K562 (cell line): ENCODE results near the gene MYG1. TPM values are rescaled to one million over a fixed set of nuclear protein-coding genes. Genes with fewer than 3 reads are reported as not detected.

Source experiments
- ARID4B ChIP-seq: sonication (generic); formaldehyde crosslinking; IDR thresholded peaks from 2 replicates; pipeline ENCODE4 v1.8.0; 2022; ENCODE audit warnings: mild to moderate bottlenecking, missing genetic modification reagents
- E2F5 ChIP-seq: sonication (generic); formaldehyde crosslinking; IDR thresholded peaks from 2 replicates; pipeline ENCODE4 v1.8.0; 2022; ENCODE audit warnings: mild to moderate bottlenecking, missing genetic modification reagents
- EGR1 ChIP-seq: fragments of 450-650 bp; conservative IDR thresholded peaks from 2 replicates; pipeline ENCODE4 v1.6.1; 2017; ENCODE audit warnings: mild to moderate bottlenecking
- SIN3A ChIP-seq, 2 experiments: fragments of 150-350 bp in 1 of 2; IDR thresholded peaks; 2 replicates each; pipeline ENCODE4 v1.6.1; 2011 to 2016; ENCODE audit warnings: borderline replicate concordance in 2 of 2, low read depth in 2 of 2, low read length in 2 of 2, mild to moderate bottlenecking in 2 of 2, moderate library complexity in 2 of 2; ENCODE audit not compliant: control insufficient read depth in 1 of 2
- ZNF263 ChIP-seq: sonication (generic); formaldehyde crosslinking; IDR thresholded peaks from 2 replicates; pipeline ENCODE4 v1.8.0; 2022; ENCODE audit warnings: mild to moderate bottlenecking, missing genetic modification reagents, borderline replicate concordance
- ZNF282 ChIP-seq: sonication (generic); formaldehyde crosslinking; IDR thresholded peaks from 2 replicates; pipeline ENCODE4 v1.8.1; 2023; ENCODE audit warnings: missing genetic modification reagents
- ZNF347 ChIP-seq: fragments of 450-650 bp; formaldehyde crosslinking; IDR thresholded peaks from 2 replicates; pipeline ENCODE4 v1.4.0; 2020; ENCODE audit warnings: low read depth, mild to moderate bottlenecking, moderate library complexity
- ZNF444 ChIP-seq: fragments of 250-450 bp; sonication (Bioruptor Pico); IDR thresholded peaks from 2 replicates; pipeline ENCODE4 v1.4.0; 2020; ENCODE audit warnings: mild to moderate bottlenecking, moderate library complexity
- ZNF592 ChIP-seq: fragments of 450-650 bp; IDR thresholded peaks from 2 replicates; pipeline ENCODE4 v1.6.1; 2017; ENCODE audit warnings: antibody characterized with exemption, mild to moderate bottlenecking
- ZNF785 ChIP-seq: fragments of 250-450 bp; sonication (Bioruptor Pico); IDR thresholded peaks from 2 replicates; pipeline ENCODE4 v1.4.0; 2020; ENCODE audit warnings: mild to moderate bottlenecking
- polyA plus RNA-seq, 8 experiments: library from polyadenylated mRNA; depleted of rRNA in 4 of 8; stranded (reverse) in 5 of 8; unstranded in 3 of 8; fragments of >200 nt; fragmentation: Nextera tagmentation in 2 of 8; fragmentation: Illumina TruSeq in 1 of 8; extraction: Ambion mirVana in 2 of 8; extraction: Trizol in 1 of 8; gene quantifications; 2 replicates each; pipeline versions ENCODE4 v1.2.1 to v1.2.3, GENCODE V29; 2011 to 2014; ENCODE audit warnings: inconsistent platforms in 1 of 8, missing spikeins in 1 of 8
- total RNA-seq, 7 experiments: library from RNA; depleted of rRNA in 6 of 7; stranded (reverse); fragments of >200 nt in 6 of 7; fragmentation: Illumina TruSeq in 2 of 7; extraction: Trizol in 2 of 7; gene quantifications; 2 replicates each; pipeline versions ENCODE4 v1.2.1 to v1.2.3, GENCODE V29; 2011 to 2021; ENCODE audit warnings: low replicate concordance in 1 of 7

MYG1 gene
- total and polyA plus RNA-seq, 9 of the 15 experiments (the other 6 are each of a cell fraction or from before 2014, with no cell fraction given): 0.45 to 5.6 (median 2.1) TPM

- no peak for TF ChIP-seq ZNF592
- TF ChIP-seq ZNF282 (CRISPR knock-in tag): no peak
- peak; percentile 64 for TF ChIP-seq EGR1
- no peak for TF ChIP-seq SIN3A (IDR thresholded peaks at IDR 0.05; ENCODE audit: borderline replicate concordance in 2 of 2, control insufficient read depth in 1 of 2, low read depth in 2 of 2, low read length in 2 of 2)
- TF ChIP-seq ZNF785 (CRISPR knock-in tag): no peak
- peak; percentile 82 for TF ChIP-seq ZNF263 (CRISPR knock-in tag)
- TF ChIP-seq ZNF347: no peak
- TF ChIP-seq ARID4B (CRISPR knock-in tag): no peak
- TF ChIP-seq E2F5 (CRISPR knock-in tag): no peak
- TF ChIP-seq ZNF444 (CRISPR knock-in tag): no peak
- TF ChIP-seq, all 486 proteins: peak for 7
Observed at GRCh38 chr12:53338017-53338416, 38.5 kb downstream of the MYG1 start (continued).
